NCI-H2029 treated with DMSO at 0.1 percent for 48 hours (cell line): ENCODE results near the gene RALGPS2.

Experiments
- DNase-seq: peaks from one replicate; lab custom pipeline; 2025; lab: John Stamatoyannopoulos, UW

RALGPS2 gene

DNA sequence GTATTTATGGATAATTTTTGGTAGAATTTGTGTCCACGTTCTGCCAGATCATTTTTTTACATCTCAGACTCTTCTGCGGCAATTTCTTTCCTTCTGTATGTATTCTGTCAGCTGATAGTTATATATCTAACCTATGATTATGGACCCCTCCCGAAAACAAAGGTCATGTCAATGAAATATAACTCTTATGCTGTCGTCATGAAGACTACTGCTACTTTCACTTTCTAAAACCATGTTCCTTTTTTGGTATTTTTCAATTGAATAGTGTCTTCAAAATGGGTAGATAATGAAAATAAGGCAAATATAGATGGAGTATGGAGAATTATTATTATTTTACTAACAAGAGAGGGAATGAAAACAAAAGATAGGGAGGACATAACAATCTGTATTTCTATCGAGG lies 142.6 kb downstream of the RALGPS2 start:
- DNase-seq = no peak

DNA sequence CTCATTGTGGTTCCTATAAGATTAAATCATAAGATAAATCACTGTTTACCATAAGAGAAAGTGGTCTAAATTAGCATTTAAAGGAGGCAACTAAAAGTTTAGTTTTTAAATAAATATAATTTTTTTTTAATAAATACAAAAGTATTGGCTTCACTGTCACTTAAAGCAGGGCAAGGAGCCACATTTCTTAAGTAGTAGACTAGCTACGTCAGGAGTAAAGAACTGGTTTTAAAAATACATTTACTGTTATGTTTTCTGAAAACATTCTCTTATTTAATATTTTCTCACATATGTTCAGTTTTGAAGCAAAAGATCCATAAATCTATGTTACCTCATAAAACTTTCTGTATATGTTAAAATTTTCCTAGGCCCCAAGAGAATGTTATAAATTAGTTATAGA lies 143.7 kb downstream of the RALGPS2 start:
- no peak for DNase-seq

GRCh38 chr1:178869119-178869697 lies 144.2 kb downstream of the RALGPS2 start:
- DNase-seq = no peak

GRCh38 chr1:178870221-178870620 lies 145.2 kb downstream of the RALGPS2 start:
- no peak for DNase-seq

- no peak for DNase-seq
Observed at GRCh38 chr1:178870944-178871343, 145.9 kb downstream of the RALGPS2 start, which contains the start of gene ANGPTL1. ANGPTL1 (minus strand) TSS chr1:178871077; CDS start chr1:178865776, 5,301 bp downstream.

DNA sequence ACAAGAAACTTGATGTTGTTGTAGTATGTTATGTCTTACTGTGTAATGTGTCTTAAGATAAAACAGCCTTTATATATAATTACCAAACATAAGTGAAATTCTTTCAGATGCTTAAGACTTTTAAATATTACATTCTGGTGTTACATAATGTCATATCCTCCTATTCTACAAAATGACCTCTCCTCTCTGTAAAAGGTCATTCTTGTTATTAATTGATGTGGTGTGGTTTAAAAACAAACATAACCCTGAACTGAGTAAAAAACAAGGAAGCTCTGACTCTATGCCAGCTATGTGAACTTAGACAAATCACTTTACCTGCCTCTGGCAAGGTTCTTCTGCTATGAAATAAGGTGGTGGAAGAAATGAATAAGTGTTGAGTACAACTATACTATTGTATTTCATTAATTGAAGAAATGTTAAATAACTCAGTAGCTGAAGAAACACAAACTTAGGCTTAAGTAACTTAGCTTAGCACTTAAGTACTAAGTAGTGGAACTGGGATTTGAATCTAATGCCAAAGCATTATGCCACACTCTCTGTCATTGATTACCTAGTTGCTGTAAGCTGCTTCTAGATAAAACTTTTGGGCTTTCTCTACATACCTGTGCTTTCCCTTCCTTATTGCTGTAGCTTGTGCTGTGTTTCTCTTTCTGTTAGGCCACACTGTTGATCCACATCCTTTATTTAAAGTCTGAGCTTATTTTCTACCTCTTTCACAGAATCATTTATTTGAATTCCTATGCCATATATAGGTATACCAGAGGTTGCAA lies 146.7 kb downstream of the RALGPS2 start:
- DNase-seq = no peak

- DNase-seq = no peak
Observed at GRCh38 chr1:178874966-178875365, 149.9 kb downstream of the RALGPS2 start.

DNA sequence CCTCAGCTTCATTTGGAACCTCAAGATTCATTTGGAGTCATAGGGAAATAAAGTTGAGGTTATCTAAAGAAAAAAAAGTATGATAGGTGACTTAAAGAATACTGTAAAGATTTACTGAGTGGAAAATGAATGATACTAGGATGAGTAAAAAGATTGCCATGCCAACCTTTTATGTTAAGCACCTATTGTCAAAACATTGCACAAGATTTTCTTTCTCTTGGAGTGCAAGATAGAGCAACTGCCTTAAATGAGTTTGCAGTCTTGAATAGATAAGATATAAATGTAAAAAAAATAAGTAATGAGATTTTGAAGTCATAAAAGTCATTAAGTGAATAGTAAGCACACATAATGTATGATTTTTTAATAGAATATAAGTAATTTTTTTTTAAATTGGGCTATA lies 150.9 kb downstream of the RALGPS2 start:
- DNase-seq = no peak

- DNase-seq = no peak
Observed at GRCh38 chr1:178877896-178878295, 152.9 kb downstream of the RALGPS2 start.

GRCh38 chr1:178881950-178882349 lies 156.9 kb downstream of the RALGPS2 start:
- no peak for DNase-seq

- DNase-seq = no peak
Observed at GRCh38 chr1:178885869-178886268, 160.8 kb downstream of the RALGPS2 start.

DNA sequence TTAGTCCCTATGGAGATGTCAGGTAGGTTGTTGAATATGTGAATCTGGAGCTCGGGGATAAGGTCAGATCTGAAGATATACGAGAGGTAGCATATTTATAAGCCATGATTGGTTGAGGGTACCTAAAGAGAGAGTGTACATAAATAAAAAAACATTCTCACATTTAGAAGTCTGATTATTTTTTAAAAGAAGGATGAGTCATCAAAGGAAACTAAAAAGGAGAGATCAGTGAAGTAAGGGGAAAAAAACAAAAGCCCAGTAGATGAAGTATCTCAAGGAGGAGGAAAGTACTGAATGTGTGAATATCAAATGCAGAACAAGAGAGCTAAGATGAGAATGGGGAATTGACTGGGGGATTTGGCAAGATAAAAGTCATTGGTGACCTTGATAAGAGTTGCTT lies 161.5 kb downstream of the RALGPS2 start:
- DNase-seq = no peak

DNA sequence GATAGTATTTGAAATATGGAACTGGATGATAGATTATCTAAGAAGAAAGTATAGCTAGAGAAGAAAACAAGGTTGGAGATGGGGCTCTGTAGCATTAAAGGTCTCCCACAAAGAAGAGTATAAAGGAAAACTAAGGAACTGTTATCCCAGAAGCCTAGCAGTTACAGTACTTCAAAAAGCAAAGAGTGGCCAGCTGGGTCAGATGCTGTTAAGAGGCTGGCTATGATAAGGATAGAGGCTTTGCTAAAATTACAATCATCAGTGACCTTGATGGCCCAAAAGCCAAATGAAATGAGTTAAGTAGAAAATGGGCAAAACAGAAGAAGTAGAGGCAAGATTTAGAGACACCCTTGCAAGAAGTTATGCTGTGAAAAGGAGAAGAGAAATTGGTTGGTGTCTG lies 170.9 kb downstream of the RALGPS2 start:
- DNase-seq = no peak

DNA sequence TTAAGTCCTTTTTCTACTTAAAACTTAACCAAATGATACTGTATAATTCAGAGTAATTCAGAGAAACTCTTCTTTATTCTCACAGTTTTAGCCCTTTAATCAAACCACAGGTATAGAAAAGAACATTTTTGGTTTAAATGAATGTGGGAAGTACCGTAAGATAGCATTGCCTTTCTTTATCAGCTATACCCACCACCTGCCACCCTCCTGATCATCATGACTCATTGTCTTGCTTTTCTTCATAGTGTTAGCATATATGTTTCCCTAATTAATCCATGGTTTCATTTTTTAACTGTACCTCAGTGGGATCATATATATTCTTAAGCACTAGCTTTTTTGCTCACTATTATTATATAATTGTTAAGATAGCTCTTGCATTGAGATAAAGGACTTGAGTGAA lies 173.4 kb downstream of the RALGPS2 start:
- DNase-seq = no peak

DNA sequence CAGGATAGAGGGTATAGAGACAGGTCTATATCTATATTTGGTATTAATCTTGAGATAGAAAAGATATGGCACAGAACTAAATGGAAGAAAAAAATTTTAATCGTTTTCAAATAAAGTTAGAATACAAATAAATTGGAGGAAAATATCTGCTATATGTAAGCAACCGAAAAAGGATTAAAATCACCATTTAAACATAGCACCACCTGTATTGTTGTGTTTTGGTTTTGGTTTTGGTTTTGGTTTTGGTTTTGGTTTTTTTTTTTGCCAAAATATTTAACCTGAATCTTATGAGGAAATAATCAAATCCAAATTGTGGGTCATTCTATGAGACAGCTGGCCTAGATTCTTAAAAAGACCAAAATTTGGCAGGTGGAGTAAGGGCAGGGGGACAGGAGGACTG lies 174.4 kb downstream of the RALGPS2 start:
- no peak for DNase-seq

- DNase-seq = no peak
Observed at GRCh38 chr1:178901482-178902125, 176.6 kb downstream of the RALGPS2 start.

DNA sequence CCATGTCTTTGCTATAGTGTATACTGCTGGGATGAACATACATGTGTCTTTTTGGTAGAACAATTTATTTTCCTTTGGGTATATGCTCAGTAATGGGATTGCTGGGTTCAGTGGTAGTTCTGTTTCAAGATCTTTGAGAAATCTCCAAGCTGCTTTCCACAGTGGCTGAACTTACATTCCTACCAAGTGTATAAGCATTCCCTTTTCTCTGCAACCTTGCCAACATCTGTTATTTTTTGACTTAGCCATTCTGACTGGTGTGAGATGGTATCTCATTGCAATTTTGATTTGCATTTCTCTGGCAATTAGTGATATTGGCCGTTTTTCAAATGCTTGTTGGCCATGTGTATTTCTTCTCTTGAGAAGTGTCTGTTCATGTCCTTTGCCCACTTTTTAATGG lies 183.3 kb downstream of the RALGPS2 start:
- no peak for DNase-seq

GRCh38 chr1:178910023-178910422 lies 185.0 kb downstream of the RALGPS2 start:
- no peak for DNase-seq

DNA sequence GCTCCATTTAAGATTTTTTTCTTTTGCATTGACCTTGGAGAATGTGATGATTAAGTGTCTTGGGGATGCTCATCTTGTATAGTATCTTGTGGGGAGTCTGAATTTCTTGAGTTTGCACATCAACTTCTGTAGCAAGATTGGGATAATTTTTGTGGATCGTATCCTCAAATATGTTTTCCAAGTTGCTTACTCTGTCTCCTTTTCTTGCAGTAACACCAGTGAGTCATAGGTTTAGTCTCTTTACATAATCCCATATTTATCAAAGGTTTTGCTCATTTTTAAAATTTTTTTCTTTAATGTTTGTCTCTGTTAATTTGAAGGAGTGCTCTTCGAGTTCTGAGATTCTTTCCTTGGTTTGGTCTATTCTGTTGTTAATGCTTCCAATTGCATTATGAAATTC lies 187.6 kb downstream of the RALGPS2 start:
- DNase-seq = no peak

DNA sequence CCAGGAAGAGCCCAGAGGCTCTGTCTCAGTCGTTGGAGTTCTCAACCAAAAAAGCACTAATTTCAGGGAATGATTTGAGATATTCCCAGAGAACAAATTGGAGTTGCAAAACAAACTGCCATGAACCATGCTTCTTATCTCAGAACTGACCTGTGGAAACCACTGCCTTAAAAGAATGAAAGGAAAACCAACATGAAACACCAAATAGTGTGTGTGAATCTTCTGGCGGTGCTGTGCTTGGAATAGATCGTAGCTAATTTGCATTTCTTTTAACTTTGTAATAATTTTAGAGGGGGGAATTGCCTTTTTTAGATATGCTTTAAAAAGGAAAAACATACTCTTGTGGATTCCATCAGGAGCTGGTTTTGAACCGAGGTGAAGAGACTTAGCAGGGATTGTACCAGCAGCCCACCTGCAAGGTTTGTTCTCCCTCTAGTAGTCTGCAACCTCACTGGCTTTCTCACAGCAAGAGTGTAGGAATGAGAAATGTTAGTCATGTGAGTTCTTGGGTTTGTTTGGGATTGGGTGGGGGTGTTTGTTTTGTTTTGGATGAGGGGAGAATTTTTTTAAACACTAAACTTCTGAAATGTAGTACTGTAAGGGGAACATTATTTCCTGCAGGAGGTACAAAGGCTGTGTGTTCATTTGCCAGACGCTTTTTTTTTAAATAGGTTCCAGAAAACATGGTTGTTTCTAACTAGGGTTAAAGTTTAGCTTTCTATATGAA lies 191.6 kb downstream of the RALGPS2 start:
- DNase-seq = no peak

GRCh38 chr1:178918308-178918707 lies 193.3 kb downstream of the RALGPS2 start:
- no peak for DNase-seq

DNA sequence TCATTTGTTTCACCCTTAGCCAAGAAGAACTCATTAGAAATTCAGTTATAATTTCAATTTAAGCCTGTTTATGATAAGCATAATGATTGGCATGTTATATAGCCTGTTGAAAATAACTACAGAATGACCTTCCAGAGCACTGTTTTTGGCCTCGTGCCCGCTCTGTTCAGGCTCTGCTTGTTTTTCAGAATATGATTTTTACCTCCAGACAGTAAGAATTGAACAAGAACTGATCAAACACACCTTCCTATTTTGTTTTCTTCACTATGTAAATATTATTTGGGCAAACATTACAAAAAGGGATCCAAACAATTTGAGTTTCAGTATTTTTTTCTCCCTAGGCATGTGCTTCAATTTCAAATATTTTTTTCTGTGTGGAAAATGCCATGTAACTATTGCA lies 193.9 kb downstream of the RALGPS2 start:
- DNase-seq = no peak

- no peak for DNase-seq
Observed at GRCh38 chr1:178919581-178919980, 194.5 kb downstream of the RALGPS2 start.
